Endothelial cell of hepatic sinusoid (primary cell): ENCODE data around the gene RETN.
"Not testable (repeated sequence)": the region's sequence is repeated elsewhere in the genome, so short reads cannot be mapped to it uniquely, and the experiment has no call there.

ENCODE experiments used
- in situ Hi-C: cut with HindIII; loops from 2 replicates; pipeline ENCODE4 v1.10.0; 2017; ENCODE audit warnings: low sequenced_read_pairs

RETN gene

DNA sequence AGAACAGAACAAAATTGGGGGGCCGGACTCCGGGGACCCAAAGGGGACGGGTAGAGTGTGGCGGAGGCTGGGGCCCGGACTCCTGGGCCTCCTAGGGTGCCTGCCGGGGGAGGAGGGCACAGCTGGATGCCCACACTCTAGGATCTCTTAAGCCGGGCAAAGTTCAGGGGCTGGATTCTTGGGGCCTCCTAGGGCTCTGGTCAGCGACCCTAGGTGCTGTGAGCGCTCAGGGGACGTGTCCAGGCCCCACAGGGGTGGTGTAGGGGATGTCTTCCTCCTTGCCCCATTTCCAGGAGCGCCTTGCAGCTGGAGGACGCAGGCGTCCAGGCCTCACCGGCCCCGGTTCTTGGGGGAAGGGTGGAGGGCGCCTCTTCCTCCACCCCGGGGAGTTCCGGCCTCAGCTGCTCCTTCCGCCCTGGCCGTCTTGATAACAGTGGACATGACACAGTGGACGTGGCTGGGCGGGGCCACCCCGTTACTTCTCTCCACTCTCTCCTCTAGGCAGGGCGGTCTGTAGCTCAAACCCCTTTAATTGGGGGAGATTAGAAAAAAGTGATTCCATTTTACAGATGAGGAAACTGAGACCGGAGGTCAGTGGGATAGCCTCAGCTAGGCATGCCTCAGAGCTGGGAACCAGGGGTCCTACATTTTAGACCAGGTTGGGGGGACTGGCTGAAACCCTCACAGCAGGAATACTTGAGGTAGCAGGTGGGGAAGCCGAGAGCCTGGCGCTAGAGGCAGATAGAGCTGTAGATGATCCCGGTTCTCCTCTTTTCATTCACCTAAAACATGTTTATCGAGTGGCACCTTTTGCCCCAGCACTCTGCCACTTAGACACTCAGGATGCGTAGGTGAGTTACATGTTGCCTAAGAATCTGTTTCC is 31.2 kb upstream of the RETN start:
- in situ Hi-C loops = no loop called here

DNA sequence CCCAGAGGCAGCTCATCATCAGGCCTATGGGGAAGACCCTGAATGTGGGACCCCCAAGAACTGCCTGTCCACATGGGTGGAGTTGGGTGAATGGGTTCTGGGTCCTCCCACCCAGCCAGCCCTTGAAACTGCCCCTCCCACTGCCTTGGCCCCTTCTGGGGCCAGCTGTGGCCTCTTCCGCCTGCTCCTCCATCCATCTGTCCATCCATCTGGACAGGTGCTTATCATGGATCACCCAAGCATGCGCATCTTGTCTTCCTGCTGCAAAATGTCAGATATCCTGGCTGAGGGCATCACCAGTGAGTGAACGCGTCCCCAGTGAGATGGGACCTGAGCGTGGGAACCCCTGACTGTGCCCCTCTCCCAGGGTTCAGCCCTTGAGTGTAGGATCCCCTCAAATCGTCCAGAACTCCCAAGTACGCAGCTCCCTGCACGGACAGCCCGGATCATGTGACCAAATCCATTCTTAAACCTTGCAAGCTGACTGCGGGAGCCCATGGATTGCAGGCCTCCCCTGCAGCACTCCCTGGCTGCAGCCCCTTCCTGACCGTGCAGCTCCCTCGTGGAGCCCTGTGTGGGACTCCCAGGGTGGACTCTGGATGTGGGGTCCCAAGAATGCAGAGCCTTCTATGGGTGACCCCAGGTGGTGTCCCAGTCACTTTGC is 29.9 kb upstream of the RETN start:
- in situ Hi-C loops = no loop called here

DNA sequence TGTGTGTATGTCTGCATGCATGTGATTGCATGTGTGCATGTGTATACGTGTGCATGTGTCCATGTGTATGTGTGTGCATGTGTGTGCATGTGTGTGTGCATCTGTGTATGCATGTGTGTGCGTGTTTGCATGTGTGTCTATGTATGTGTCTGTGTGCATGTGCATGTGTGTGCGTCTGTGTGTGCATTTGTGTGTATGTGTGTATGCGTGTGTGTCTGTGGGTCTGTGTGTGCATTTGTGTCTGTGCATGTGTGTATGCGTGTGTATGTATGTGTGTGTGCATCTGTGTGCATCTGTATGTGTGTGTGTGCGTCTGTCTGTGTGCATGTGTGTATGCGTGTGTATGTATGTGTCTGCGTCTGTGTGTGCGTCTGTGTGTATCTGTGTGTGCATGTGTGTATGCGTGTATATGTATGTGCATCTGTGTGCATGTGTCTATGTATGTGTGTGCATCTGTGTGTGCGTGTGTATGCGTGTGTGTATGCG is 28.9 kb upstream of the RETN start:
- in situ Hi-C loops = no loop called here

DNA sequence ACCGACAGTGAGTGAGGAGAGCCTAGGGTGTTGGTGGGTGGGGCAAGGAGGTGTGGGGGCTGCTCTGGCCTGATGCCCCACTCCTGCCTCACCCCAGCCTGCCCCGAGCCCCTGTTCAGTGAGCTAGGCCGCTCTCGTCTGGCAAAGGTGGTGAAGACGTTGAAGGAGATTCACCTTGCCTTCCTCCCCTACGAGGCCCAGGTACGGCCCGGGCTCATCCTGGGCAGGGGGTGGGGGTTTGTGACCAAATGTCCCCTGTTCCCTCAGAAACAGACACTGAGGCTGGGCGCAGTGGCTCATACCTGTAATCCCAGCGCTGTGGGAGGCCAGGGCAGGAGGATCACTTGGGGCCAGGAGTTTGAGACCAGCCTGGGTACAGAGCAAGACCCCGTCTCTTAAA is 28.0 kb upstream of the RETN start:
- in situ Hi-C loops = no loop called here

DNA sequence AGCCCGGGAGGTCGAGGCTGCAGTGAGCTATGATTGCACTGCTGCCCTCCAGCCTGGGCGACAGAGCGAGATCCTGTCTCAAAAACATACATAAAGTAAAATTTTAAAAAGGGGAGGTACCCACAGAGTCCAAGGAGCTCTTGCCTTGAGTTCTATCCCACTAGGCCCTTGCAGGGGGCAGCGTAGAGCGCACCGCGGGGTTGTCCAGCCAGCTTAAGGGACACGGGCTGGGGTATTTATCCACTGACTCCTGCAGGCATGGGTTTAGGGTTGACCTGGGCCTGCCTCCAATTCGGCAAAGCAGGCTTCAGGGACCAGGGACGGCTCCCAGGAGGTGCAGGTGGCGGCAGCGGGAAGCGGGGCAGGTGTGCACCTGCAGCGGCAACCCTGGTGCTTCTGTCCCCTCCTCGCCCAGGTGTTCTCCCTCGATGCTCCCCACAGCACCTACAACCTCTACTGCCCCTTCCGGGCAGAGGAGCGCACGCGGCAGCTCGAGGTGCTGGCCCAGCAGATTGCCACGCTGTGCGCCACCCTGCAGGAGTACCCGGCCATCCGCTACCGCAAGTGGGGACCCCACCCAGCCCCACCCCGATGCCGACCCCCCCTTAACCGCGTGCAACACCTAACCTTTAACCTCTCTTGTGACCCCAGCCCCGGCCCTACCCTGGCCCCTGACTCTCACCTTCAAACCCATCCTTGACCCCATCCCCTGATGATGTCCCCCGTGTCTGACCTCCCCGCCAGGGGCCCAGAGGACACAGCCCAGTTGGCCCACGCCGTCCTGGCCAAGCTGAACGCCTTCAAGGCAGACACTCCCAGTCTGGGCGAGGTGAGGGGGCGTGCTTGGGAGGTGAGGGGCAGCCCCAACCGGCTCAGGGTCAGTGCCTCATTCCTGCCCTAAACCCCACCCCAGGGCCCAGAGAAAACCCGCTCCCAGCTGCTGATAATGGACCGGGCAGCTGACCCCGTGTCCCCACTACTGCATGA is 27.3 kb upstream of the RETN start:
- in situ Hi-C loops = no loop called here

DNA sequence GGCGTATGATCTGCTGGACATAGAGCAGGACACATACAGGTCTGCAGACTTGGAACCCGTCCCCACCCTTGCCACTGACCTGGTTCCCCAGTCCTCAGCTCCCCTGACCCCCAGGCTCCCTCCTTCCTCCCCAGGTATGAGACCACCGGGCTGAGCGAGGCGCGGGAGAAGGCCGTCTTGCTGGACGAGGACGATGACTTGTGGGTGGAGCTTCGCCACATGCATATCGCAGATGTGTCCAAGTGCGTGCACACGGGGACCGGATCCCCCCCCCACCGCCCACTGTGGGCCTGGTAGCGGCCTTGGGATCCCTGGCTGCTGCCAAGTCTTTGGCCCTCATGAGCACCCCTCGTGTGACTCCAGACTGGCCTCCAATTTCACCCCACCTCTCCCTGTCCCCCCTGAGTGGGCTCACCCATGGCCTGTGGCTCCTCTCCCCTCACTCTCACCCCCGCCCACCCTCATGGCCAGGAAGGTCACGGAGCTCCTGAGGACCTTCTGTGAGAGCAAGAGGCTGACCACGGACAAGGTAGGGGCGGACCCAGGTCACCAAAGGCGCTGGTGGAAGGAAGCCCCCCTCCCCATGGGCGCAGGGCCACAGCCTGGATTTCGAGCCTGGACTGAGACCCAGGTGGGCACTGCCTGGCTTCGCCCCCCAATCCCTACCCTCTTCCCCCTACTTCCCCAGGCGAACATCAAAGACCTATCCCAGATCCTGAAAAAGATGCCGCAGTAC is 26.4 kb upstream of the RETN start:
- in situ Hi-C loops = no loop called here

DNA sequence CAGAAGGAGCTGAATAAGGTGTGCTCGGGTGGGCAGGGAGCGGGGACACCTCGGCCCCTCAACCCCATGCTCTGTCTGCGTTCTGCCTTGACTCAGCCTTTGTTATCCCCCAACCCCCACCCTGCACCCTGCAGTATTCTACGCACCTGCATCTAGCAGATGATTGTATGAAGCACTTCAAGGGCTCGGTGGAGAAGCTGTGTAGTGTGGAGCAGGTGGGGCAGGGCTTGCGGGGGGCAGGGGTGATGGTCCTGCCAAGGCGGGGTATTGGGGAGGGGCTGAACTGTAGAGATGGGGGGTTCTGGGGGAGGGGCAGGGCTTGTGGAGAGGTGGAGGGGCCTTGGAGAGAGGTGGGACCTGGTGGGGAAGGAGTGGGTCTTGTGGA is 25.8 kb upstream of the RETN start:
- in situ Hi-C loops = no loop called here

DNA sequence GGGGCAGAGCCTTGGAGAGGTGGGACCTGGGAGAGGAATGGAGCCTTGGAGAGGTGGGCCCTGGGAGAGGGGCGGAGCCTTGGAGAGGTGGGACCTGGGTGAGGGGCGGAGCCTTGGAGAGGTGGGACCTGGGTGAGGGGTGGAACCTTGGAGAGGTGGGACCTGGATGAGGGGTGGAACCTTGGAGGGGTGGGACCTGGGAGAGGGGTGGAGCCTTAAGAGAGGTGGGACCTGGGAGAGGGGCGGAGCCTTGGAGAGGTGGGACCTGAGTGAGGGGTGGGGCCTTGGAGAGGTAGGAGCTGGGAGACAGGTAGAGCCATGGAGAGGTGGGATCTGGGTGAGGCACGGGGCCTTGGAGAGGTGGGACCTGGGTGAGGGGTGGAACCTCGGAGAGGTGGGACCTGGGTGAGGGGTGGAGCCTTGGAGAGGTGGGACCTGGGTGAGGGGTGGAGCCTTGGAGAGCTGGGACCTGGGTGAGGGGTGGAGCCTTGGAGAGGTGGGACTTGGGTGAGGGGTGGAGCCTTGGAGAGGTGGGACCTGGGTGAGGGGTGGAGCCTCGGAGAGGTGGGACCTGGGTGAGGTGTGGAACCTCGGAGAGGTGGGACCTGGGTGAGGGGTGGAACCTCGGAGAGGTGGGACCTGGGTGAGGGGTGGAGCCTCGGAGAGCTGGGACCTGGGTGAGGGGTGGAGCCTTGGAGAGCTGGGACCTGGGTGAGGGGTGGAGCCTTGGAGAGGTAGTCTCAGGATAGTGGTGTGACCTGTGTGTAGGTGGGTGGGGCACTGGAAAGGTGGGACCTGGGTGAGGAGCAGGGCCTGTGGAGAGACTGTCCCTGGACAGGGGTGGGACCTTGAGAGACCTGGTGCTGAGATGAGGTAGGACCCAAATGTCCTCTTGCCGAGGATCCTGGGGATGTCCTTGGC is 25.0 kb upstream of the RETN start:
- in situ Hi-C loops = not testable (repeated sequence)

DNA sequence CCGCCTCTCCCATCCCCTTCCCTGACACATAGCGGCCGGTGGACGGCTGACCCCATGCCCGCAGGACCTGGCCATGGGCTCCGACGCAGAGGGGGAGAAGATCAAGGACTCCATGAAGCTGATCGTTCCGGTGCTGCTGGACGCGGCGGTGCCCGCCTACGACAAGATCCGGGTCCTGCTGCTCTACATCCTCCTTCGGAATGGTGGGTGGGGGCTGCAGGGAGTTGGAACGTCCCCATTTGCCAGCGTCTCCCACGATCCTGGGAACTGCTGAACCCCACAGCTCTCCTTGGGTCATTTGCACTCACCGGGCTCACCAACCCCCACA is 24.3 kb upstream of the RETN start:
- in situ Hi-C loops = no loop called here

DNA sequence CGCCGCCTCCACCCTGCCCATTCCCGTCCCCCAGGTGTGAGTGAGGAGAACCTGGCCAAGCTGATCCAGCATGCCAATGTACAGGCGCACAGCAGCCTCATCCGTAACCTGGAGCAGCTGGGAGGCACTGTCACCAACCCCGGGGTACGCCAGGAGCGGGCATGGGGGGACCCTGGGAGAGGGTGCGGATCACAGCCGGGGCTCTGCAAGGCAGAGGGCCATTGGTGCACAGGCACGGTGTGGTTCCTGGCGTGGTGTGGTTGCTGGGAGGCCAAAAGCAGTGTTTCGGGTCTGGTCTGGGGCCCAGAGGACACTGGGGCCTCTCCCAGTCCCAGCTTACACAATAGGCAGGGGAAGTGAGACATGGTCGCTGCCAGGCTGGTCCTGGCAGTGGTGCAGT is 23.7 kb upstream of the RETN start:
- in situ Hi-C loops = no loop called here

DNA sequence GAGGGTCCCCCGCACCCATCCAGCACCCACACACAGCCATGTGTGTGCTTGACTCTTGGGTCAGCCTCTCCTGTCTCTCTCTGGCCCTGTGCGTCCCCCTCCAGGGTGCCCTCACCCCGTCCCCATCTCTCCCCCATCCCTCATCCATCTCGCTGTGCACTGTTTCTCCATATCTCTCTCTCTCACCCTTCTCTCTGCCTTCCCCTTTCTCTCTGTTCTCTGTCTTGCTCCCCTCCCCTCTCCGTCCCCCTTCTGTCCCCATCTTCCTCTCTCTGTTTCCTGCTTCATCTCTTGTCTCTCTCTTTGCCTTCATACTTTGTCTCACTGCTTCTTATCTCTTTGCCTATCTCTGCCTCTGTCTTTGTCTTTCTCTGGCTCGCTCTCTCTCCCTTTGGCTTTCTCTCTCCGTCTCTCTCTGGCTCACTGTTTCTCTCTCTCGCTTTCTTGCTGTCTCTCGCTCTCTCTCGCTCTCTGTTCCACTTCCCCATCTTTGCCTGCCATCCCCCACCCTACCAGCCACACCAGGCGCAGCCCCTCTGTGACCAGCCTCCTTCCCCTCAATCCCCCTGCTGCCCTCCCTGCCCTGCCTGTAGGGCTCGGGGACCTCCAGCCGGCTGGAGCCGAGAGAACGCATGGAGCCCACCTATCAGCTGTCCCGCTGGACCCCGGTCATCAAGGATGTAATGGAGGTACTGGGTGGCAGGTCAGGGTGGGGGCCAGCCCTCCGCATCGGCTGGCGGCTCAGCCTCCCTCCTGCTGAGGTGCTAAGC is 23.0 kb upstream of the RETN start:
- in situ Hi-C loops = no loop called here

DNA sequence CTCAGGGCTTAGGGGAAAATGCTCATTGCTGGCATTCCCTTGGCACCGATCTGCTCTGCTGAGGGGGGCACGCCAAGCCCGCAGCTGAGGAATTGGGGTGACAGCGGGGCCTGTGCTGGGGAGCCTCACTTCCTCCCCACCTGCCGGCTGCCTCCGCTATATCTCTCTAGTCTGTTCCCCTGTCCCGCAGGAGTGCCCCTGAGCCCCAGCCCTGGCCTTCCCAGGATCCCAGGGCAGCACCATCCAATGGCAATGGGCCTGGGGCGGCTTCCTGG is 22.5 kb upstream of the RETN start:
- in situ Hi-C loops = no loop called here

DNA sequence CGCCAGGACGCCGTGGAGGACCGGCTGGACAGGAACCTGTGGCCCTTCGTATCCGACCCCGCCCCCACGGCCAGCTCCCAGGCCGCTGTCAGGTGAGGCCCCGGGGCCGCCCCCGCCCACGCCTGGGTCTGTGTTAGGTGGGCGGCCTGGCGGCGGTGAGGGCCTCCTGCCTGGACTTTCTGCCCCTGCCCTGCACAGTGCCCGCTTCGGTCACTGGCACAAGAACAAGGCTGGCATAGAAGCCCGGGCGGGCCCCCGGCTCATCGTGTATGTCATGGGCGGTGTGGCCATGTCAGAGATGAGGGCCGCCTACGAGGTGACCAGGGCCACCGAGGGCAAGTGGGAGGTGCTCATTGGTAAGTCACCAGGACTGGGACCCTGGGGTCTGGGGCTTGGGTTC is 21.7 kb upstream of the RETN start:
- in situ Hi-C loops = no loop called here

DNA sequence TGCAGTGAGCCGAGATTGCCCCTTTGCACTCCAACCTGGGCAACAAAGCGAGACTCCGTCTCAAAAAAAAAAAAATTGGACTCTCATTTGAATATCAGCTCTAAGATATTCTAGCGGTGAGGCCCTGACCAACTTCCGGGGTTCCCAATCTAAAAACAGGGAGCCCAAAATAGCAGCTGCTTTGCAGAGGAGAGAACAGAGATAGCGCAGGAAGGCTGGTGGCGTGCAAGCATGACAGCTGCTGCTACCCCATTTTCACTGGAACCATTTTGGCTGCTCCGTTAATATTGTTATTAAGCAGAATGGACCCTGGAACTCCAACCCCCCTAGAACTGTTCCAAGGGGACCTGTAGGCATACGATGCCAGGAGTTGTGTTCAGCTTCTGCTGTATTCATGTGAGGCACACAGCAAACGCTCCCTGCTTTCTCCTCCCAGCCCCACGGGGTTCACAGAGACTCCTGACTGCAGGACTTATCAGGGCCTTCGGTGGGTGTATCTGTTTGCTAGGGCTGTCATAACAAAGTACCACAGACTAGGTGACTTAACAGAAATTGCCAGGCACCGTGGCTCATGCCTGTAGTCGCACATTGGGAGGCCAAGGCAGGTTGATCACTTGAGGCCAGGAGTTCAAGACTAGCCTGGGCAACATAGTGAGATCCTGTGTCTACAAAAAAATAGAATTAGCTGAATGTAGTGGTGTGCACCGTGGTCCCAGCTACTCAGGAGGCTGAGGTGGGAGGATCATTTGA is 20.4 kb upstream of the RETN start:
- in situ Hi-C loops = no loop called here

DNA sequence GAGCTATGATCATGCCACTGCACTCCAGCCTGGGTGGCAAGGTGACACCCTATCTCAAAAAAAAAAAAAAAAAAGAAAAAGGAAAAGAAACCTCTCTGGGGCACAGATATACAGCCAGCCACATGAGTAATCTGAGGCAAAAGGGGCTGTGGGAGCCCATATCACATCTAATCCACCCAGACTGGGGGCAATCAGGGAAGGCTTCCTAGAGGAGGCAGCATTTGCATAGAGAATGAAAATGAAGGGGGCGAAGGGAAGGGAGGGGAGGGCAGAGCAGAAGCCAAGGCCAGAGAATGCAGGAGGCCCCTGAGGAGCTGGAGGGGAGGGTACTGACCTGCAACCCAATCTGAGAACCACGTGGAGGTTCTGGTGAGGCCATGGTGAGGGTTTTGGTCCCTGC is 18.7 kb upstream of the RETN start:
- in situ Hi-C loops = no loop called here

DNA sequence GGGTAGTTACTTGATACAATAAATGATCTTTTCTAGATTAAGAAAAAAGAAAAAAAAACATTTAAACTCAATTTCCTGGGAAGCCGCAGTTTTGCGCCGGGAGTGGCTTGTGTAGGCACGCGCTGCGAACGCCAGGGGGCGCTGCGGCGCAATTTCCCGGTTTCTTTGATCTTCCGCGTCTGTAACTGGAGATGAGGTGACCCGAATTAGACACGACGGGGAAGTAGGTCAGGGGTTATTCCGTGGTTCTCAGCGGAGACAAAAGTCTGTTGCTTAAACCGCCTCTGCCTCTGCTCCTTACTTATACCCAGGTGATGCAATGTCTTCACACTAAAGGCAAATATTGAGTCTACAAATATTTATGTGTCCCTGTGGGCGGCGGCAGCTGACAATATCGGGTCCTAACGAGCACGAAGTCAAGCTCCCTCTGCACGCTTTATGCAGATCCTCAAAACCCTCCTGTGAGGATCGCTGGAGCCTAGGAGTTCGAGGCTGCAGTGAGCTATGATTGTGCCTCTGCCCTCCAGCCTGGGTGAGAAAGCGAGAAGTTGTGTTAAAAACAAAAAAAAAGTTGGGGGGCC is 16.7 kb upstream of the RETN start:
- in situ Hi-C loops = no loop called here

DNA sequence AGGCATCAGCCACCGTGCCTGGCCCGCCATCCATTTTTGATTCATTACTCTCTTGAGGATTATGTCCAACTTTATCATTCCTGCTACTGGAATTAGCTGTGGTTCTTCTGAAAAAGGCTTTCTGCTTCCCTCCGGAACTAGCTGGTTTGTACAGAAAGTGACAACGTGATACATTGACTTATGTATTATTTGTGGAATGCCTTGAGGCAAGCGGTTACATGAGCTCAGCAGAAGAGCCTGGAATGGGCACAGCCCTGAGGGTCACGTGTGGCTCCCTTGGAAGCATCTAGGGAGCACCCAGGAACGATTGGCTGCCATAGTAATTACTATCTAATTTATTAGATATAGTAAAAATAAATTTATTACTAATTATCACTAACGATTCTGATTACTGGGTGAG is 14.4 kb upstream of the RETN start:
- in situ Hi-C loops = no loop called here

DNA sequence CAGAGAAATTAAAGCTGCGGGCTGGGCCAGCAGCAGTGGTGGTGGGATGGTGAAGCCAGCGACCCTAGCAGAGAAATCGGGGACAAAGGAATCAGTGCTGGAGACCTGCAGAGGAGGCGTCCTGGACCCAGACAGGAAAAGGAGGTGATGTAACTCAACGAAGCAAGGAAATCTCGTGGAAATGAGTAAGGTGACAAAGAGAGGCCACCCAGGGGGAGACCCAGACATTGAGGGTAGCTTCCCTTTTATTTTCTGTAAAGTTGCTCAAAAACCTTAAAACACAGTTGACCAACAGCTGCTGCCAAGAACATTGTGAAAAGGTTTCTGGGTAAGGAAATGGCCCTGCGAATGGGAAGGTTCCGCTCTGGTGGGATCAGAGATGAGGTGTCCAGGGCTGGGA is 13.3 kb upstream of the RETN start:
- in situ Hi-C loops = no loop called here
